ENCODE results near the gene PTDSS2.

The PTDSS2 gene

GRCh38 chr11:444396-445144, 5.5 kb upstream of the PTDSS2 start:
- ChIA-PET CTCF (interaction anchor here (1.6 to 1.7 kb wide), 2 partner anchors 37 to 48 kb away, joined by 4 read pairs; no protein-coding TSS in a partner anchor), POLR2A (no interaction called here)
- H3K4me1 ChIP-seq (ENCODE audit: control extremely low read depth in 1 of 4, control insufficient read depth in 4 of 4, insufficient read depth in 4 of 4, low read length in 3 of 4): peaks cover 0 to 23% (median 19%) of the 10 kb centered on the region in 4 experiments

DNA sequence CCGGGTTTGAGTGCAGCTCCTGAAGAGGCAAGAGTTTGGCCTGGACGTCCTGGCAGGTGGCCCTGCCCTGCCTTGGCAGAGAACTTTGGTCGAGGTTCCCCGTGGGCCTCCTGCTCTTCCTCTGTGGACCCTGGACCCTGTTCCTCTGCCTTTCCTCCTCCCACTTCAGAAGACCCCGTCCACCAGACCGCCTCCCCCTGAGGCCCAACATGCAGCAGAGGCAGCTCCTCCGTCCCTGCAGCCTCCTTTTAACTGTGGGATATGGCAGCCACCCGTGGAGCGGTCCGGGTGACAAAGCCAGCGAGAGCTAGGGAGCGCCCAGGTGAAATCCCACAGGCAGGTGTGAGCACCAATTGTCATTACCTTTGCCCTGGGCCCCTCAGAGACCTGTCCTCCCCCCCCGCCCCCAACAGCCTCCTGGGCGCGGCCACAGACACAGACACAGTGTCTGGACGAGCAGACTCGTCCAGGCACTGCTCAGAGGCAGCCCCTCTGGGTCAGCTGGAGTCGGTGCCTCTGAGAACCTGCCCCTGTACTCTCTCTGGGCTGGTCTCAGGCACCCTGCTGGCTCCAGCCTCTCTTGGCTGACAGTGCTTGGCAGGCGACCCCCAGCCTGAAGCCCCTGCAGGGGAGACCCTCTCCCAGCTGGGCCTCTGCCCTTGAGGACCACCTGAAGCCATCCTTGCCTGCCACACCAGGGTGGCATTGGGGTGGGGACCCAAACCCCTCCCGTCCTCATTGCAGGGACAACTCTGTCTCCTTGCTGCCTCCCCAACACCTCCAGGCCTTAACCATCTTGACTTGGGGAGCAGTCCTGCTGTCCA, 4.1 kb upstream of the PTDSS2 start:
- Histone ChIP-seq H3K27ac (ENCODE audit: insufficient read depth in 1 of 2, low read depth in 1 of 2, low read length in 2 of 2, poor library complexity in 1 of 2, severe bottlenecking in 2 of 2) (no peak overlapping the region), H3K9me3 (ENCODE audit: control extremely low read depth in 1 of 5, control insufficient read depth in 4 of 5, insufficient read depth in 2 of 5, low read depth in 1 of 5, low read length in 4 of 5) (no peaks in the 10 kb centered on the region), H3K27me3 (replicated peaks in 2 of 5; ENCODE audit: control insufficient read depth in 4 of 5, insufficient read depth in 5 of 5, low read length in 4 of 5) (peaks cover 0 to 6% (median 0%) of the 10 kb centered on the region in 5 experiments), H3K4me1 (ENCODE audit: control extremely low read depth in 1 of 4, control insufficient read depth in 4 of 4, insufficient read depth in 4 of 4, low read length in 3 of 4) (peaks cover 0 to 31% (median 27%) of the 10 kb centered on the region in 4 experiments), H3K4me3 (ENCODE audit: control insufficient read depth in 1 of 7, extremely low read depth in 1 of 7, insufficient read depth in 4 of 7, low read depth in 2 of 7, low read length in 6 of 7) (no peak overlapping the region), H3K36me3 (ENCODE audit: control insufficient read depth in 4 of 4, insufficient read depth in 4 of 4, low read length in 3 of 4) (no peaks in the 10 kb centered on the region)
- WGBS (ENCODE audit: insufficient coverage): 95% methylated on average over 19 of the region's 20 CpGs
- CTCF ChIA-PET: interaction anchor here (1.7 to 5.6 kb wide), 2 partner anchors 39 to 83 kb away, joined by 4 to 37 read pairs; no protein-coding TSS in a partner anchor
- no peak for DNase-seq
- POLR2A ChIA-PET: no interaction called here

More at GRCh38 chr11:444396-445144, 5.5 kb upstream of the PTDSS2 start:
- no peak for DNase-seq
- no peaks in the 10 kb centered on the region for H3K36me3 ChIP-seq (ENCODE audit: control insufficient read depth in 4 of 4, insufficient read depth in 4 of 4, low read length in 3 of 4)
- no peak overlapping the region for H3K4me3 ChIP-seq (ENCODE audit: control insufficient read depth in 1 of 7, extremely low read depth in 1 of 7, insufficient read depth in 4 of 7, low read depth in 2 of 7, low read length in 6 of 7)
- no peaks in the 10 kb centered on the region for H3K9me3 ChIP-seq (ENCODE audit: control extremely low read depth in 1 of 5, control insufficient read depth in 4 of 5, insufficient read depth in 2 of 5, low read depth in 1 of 5, low read length in 4 of 5)
- WGBS (ENCODE audit: insufficient coverage): 75% methylated on average over 9 of the region's 12 CpGs
- H3K27me3 ChIP-seq (replicated peaks in 2 of 5; ENCODE audit: control insufficient read depth in 4 of 5, insufficient read depth in 5 of 5, low read length in 4 of 5): peaks cover 0 to 6% (median 0%) of the 10 kb centered on the region in 5 experiments
- H3K27ac ChIP-seq (ENCODE audit: insufficient read depth in 1 of 2, low read depth in 1 of 2, low read length in 2 of 2, poor library complexity in 1 of 2, severe bottlenecking in 2 of 2): no peak overlapping the region

DNA sequence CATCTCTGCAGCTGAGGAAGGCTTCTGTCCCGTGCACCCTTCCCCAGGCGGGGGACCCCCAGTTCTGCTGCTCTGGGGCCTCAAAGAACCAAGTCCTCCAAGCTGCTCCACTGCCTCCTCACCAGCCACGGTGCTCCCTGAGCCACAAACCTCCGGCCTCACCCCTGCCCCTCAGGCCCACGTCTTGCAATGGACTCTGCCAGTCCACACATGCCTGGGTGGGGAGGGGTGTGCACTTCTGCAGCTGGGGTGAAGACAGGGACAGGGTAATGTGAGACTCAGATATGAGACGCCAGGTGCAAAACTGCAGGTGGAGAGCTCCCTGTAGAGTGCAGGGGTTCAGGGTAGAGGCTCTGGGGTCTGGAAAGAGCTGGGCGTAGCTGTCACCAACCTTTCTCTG, 3.2 kb upstream of the PTDSS2 start:
- POLR2A ChIA-PET: no interaction called here
- H3K27ac ChIP-seq (ENCODE audit: insufficient read depth in 1 of 2, low read depth in 1 of 2, low read length in 2 of 2, poor library complexity in 1 of 2, severe bottlenecking in 2 of 2): no peak overlapping the region
- no peak overlapping the region for H3K4me3 ChIP-seq (ENCODE audit: control insufficient read depth in 1 of 7, extremely low read depth in 1 of 7, insufficient read depth in 4 of 7, low read depth in 2 of 7, low read length in 6 of 7)
- peaks cover 0 to 2% (median 0%) of the 10 kb centered on the region in 5 experiments for H3K27me3 ChIP-seq (replicated peaks in 2 of 5; ENCODE audit: control insufficient read depth in 4 of 5, insufficient read depth in 5 of 5, low read length in 4 of 5)
- peaks cover 0 to 4% (median under 1%) of the 10 kb centered on the region in 4 experiments for H3K36me3 ChIP-seq (ENCODE audit: control insufficient read depth in 4 of 4, insufficient read depth in 4 of 4, low read length in 3 of 4)
- peaks cover 0 to 32% (median 30%) of the 10 kb centered on the region in 4 experiments for H3K4me1 ChIP-seq (ENCODE audit: control extremely low read depth in 1 of 4, control insufficient read depth in 4 of 4, insufficient read depth in 4 of 4, low read length in 3 of 4)
- 85% methylated on average over 6 of the region's 7 CpGs for WGBS (ENCODE audit: insufficient coverage)
- H3K9me3 ChIP-seq (ENCODE audit: control extremely low read depth in 1 of 5, control insufficient read depth in 4 of 5, insufficient read depth in 2 of 5, low read depth in 1 of 5, low read length in 4 of 5): no peaks in the 10 kb centered on the region
- DNase-seq: no peak
- CTCF ChIA-PET: interaction anchor here (2.3 to 6.8 kb wide), 3 partner anchors 41 to 84 kb away, joined by 14 to 46 read pairs (median 37); no protein-coding TSS in a partner anchor

DNA sequence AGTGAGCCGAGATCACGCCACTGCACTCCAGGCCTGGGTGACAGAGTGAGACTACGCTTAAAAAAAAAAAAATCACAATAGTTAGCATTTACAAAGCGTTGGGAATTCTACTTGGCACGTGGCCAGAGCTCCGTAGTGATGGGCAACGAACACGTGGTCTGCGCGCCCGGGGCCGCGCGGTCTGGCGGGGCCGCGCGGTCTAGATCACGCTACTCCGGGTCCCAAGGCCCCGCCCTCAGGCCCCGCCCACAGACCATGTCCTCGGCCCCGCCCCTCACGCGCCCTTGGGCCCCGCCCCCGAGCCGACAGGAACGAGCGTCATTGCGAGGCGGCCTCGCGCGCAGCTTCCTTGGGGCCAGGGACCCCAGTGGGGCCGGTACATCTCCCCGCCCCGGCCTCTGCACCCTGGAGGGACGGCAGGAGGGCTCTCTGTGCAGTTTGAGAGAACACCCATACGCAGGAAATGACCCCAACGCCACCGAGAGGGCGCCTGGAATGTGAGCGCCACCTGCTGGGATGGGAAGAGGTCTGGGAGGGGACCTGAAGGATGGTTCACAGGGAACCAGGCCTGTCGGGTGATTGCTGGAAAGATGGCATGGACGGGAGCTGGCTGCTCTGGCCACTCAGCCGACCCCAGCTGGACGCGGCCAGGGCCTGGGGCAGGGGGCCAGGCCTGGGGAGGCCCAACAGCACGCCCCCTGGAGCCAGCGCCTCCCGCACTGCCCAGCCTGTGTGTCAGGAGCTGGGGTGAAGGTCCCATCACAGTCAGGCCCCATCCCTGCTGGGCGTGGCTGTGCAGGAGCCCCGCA, 2.0 kb upstream of the PTDSS2 start:
- ChIA-PET CTCF (interaction anchor here (0.7 to 6.8 kb wide), 23 partner anchors 8 to 249 kb away, joined by 3 to 46 read pairs (median 4); partner anchors contain the start of genes IFITM5, RIC8A and SIGIRR), POLR2A (interaction anchor here (0.6 to 1.3 kb wide), 3 partner anchors 8 to 41 kb away, joined by 5 to 7 read pairs (median 6); no protein-coding TSS in a partner anchor)
- H3K36me3 ChIP-seq (ENCODE audit: control insufficient read depth in 4 of 4, insufficient read depth in 4 of 4, low read length in 3 of 4): peaks cover 0 to 15% (median 9%) of the 10 kb centered on the region in 4 experiments
- peaks cover 0 to 2% (median 0%) of the 10 kb centered on the region in 5 experiments for H3K27me3 ChIP-seq (replicated peaks in 2 of 5; ENCODE audit: control insufficient read depth in 4 of 5, insufficient read depth in 5 of 5, low read length in 4 of 5)
- WGBS (ENCODE audit: insufficient coverage): 4% methylated on average over 51 of the region's 55 CpGs
- DNase-seq: peak; percentile 87 to 94 (median 94)
- no peaks in the 10 kb centered on the region for H3K9me3 ChIP-seq (ENCODE audit: control extremely low read depth in 1 of 5, control insufficient read depth in 4 of 5, insufficient read depth in 2 of 5, low read depth in 1 of 5, low read length in 4 of 5)
- peak overlapping the region; percentile 46 to 75 for H3K27ac ChIP-seq (ENCODE audit: insufficient read depth in 1 of 2, low read depth in 1 of 2, low read length in 2 of 2, poor library complexity in 1 of 2, severe bottlenecking in 2 of 2)
- peak overlapping the region; percentile 51 to 90 (median 71) for H3K4me3 ChIP-seq (ENCODE audit: control insufficient read depth in 1 of 7, extremely low read depth in 1 of 7, insufficient read depth in 4 of 7, low read depth in 2 of 7, low read length in 6 of 7)
- H3K4me1 ChIP-seq (ENCODE audit: control extremely low read depth in 1 of 4, control insufficient read depth in 4 of 4, insufficient read depth in 4 of 4, low read length in 3 of 4): peaks cover 0 to 30% (median 29%) of the 10 kb centered on the region in 4 experiments

DNA sequence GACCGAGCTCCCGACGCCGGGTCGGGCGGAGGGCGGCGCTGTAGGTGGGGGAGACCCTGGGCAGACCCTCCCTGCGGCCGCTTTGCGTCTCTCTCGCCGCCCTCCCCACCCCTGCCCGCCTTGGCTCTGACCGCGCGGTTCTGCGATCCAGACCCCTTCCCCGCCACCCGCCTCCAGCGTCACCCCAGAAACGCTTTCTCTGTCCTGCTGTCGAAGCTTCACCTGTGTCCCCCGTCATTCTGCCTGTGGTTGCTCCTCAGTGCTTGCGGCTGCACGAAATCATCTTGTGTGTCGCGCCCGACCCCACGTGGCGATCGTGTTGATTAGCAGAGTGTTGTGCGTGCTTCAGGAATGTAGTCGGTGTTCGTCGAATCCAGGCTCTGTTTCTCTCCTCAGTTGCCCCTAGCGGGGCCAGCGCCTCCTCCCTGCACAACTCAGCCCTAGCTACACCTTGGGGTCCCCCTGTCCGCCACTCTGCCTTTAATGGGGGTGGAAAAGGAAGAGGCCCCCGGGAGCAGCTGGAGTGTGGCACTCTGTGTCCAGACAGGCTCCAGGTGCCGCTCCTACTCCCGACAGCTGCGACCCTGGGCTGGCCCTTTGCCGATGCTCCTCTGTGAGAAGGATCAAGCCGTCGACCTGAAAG, 851 bp downstream of the PTDSS2 start:
- Histone ChIP-seq H3K4me1 (ENCODE audit: control extremely low read depth in 1 of 4, control insufficient read depth in 4 of 4, insufficient read depth in 4 of 4, low read length in 3 of 4) (peaks cover 0 to 34% (median 30%) of the 10 kb centered on the region in 4 experiments), H3K27ac (ENCODE audit: insufficient read depth in 1 of 2, low read depth in 1 of 2, low read length in 2 of 2, poor library complexity in 1 of 2, severe bottlenecking in 2 of 2) (peak overlapping the region in 1 of 2 experiments; percentile 79), H3K36me3 (ENCODE audit: control insufficient read depth in 4 of 4, insufficient read depth in 4 of 4, low read length in 3 of 4) (peaks cover 0 to 41% (median 22%) of the 10 kb centered on the region in 4 experiments), H3K4me3 (ENCODE audit: control insufficient read depth in 1 of 7, extremely low read depth in 1 of 7, insufficient read depth in 4 of 7, low read depth in 2 of 7, low read length in 6 of 7) (peak overlapping the region; percentile 53 to 93 (median 87)), H3K9me3 (ENCODE audit: control extremely low read depth in 1 of 5, control insufficient read depth in 4 of 5, insufficient read depth in 2 of 5, low read depth in 1 of 5, low read length in 4 of 5) (no peaks in the 10 kb centered on the region), H3K27me3 (replicated peaks in 2 of 5; ENCODE audit: control insufficient read depth in 4 of 5, insufficient read depth in 5 of 5, low read length in 4 of 5) (no peaks in the 10 kb centered on the region)
- peak; percentile 81 to 88 (median 82) for DNase-seq
- ChIA-PET POLR2A (interaction anchor here (0.8 to 1.3 kb wide), 2 partner anchors 34 to 45 kb away, joined by 4 to 8 read pairs; no protein-coding TSS in a partner anchor), CTCF (interaction anchor here (0.5 to 6.8 kb wide), 12 partner anchors 22 to 200 kb away, joined by 3 to 46 read pairs (median 4); no protein-coding TSS in a partner anchor)
- 6% methylated on average over 41 of the region's 46 CpGs for WGBS (ENCODE audit: insufficient coverage)

DNA sequence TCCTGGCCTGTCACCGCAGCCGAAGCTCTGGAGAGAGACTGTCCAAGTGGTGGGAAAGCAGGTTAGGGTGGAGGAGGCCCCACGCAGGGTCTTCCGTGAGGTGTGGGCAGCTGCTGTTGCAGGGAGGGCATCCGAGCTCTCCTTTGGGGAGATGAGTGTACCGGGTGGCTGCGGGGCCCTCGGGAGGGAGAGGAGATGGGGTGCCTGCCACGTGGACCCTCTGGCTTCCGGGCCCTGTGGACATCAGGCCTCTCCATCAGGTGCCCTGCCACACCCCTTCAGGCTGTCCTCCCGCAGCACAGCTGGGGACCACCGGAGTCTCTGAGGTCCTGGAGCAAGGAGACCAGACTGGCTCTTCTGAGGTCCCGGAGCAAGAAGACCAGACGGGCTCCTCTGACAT, 1.7 kb downstream of the PTDSS2 start:
- CTCF ChIA-PET: interaction anchor here (0.5 to 6.8 kb wide), 11 partner anchors 22 to 201 kb away, joined by 3 to 46 read pairs (median 4); no protein-coding TSS in a partner anchor

More for the DNA sequence above, 1.7 kb downstream of the PTDSS2 start:
- DNase-seq: no peak
- 98% methylated on average over 13 of the region's 14 CpGs for WGBS (ENCODE audit: insufficient coverage)
- Histone ChIP-seq H3K4me3 (ENCODE audit: control insufficient read depth in 1 of 7, extremely low read depth in 1 of 7, insufficient read depth in 4 of 7, low read depth in 2 of 7, low read length in 6 of 7) (no peak overlapping the region), H3K27me3 (replicated peaks in 2 of 5; ENCODE audit: control insufficient read depth in 4 of 5, insufficient read depth in 5 of 5, low read length in 4 of 5) (no peaks in the 10 kb centered on the region), H3K27ac (ENCODE audit: insufficient read depth in 1 of 2, low read depth in 1 of 2, low read length in 2 of 2, poor library complexity in 1 of 2, severe bottlenecking in 2 of 2) (no peak overlapping the region), H3K4me1 (ENCODE audit: control extremely low read depth in 1 of 4, control insufficient read depth in 4 of 4, insufficient read depth in 4 of 4, low read length in 3 of 4) (peaks cover 0 to 43% (median 37%) of the 10 kb centered on the region in 4 experiments), H3K9me3 (ENCODE audit: control extremely low read depth in 1 of 5, control insufficient read depth in 4 of 5, insufficient read depth in 2 of 5, low read depth in 1 of 5, low read length in 4 of 5) (no peaks in the 10 kb centered on the region), H3K36me3 (ENCODE audit: control insufficient read depth in 4 of 4, insufficient read depth in 4 of 4, low read length in 3 of 4) (peaks cover 0 to 41% (median 22%) of the 10 kb centered on the region in 4 experiments)
- POLR2A ChIA-PET: no interaction called here
